IMR-90 (cell line): Measurements from ENCODE around the gene ONECUT1. TPM values are rescaled to one million over a fixed set of nuclear protein-coding genes. Genes with fewer than 3 reads are reported as not detected.

Source experiments
- ATAC-seq: fragments of 200-7000 bp; cut with Tn5 transposase; 2 replicates; pipeline ENCODE4 v1.9.1; 2020; ENCODE audit warnings: low read depth, mild to moderate bottlenecking, moderate library complexity
- BruUV-seq: library from RNA; stranded (reverse); fragments of 400-500 nt; replicated peaks from 2 replicates; lab custom pipeline; 2021; lab: Mats Ljungman, UMichigan
- CTCF ChIA-PET: fragments of 300-600 bp; formaldehyde crosslinking; extraction: SDS; loops from one replicate; lab custom pipeline; 2021; ENCODE audit warnings: antibody characterized with exemption; lab: Yijun Ruan, JAX
- POLR2A ChIA-PET: fragments of 300-600 bp; sonication (Branson Sonifier 250); formaldehyde crosslinking; loops from one replicate; lab custom pipeline; 2022; ENCODE audit warnings: antibody characterized with exemption; ENCODE audit not compliant: unreplicated experiment; lab: Charles Lee
- DNase-seq: peaks from one replicate; pipeline ENCODE4 v3.0.0; 2013
- H2AFZ ChIP-seq: replicated peaks from 2 replicates; pipeline ENCODE3; 2013; ENCODE audit warnings: low read length, mild to moderate bottlenecking; ENCODE audit not compliant: poor library complexity
- H2AK5ac ChIP-seq: 2 replicates; pipeline ENCODE4 v1.6.1; 2013; ENCODE audit warnings: low read depth, low read length, inconsistent platforms
- H2AK9ac ChIP-seq: replicated peaks from 2 replicates; pipeline ENCODE3; 2013; ENCODE audit warnings: mild to moderate bottlenecking, low read depth, low read length, moderate library complexity; ENCODE audit not compliant: poor library complexity
- H2BK120ac ChIP-seq: 2 replicates; pipeline ENCODE4 v1.6.1; 2013; ENCODE audit warnings: low read depth, low read length, inconsistent platforms
- H2BK15ac ChIP-seq: 3 replicates; pipeline ENCODE4 v1.6.1; 2013; ENCODE audit warnings: low read depth, low read length, inconsistent platforms
- H2BK20ac ChIP-seq: 2 replicates; pipeline ENCODE4 v1.6.1; 2013; ENCODE audit warnings: low read depth, mild to moderate bottlenecking, inconsistent platforms, low read length, moderate library complexity
- H2BK5ac ChIP-seq: 2 replicates; pipeline ENCODE4 v1.6.1; 2013; ENCODE audit warnings: mild to moderate bottlenecking, low read depth, low read length, inconsistent platforms; ENCODE audit not compliant: poor library complexity, severe bottlenecking
- H3K14ac ChIP-seq: replicated peaks from 2 replicates; pipeline ENCODE4 v1.6.1; 2013; ENCODE audit warnings: low read depth, low read length, inconsistent platforms
- H3K18ac ChIP-seq: 2 replicates; pipeline ENCODE4 v1.6.1; 2013; ENCODE audit warnings: low read depth, low read length, control low read depth
- H3K23ac ChIP-seq: 2 replicates; pipeline ENCODE4 v1.6.1; 2013; ENCODE audit warnings: low read depth, low read length, inconsistent platforms
- H3K27ac ChIP-seq: 2 replicates; pipeline ENCODE4 v1.5.1; 2013; ENCODE audit warnings: mild to moderate bottlenecking, control low read depth, low read length; ENCODE audit not compliant: insufficient read depth
- H3K27me3 ChIP-seq: 2 replicates; pipeline ENCODE4 v1.6.1; 2013; ENCODE audit warnings: low read length; ENCODE audit not compliant: control insufficient read depth, insufficient read depth
- H3K36me3 ChIP-seq: 2 replicates; pipeline ENCODE4 v1.6.1; 2013; ENCODE audit warnings: low read length, mixed read lengths; ENCODE audit not compliant: control insufficient read depth, insufficient read depth
- H3K4ac ChIP-seq: 2 replicates; pipeline ENCODE4 v1.6.1; 2013; ENCODE audit warnings: low read depth, low read length, inconsistent platforms
- H3K4me1 ChIP-seq: 2 replicates; pipeline ENCODE4 v1.6.1; 2013; ENCODE audit warnings: low read length, mixed read lengths; ENCODE audit not compliant: control insufficient read depth, insufficient read depth
- H3K4me2 ChIP-seq: 2 replicates; pipeline ENCODE4 v1.6.1; 2013; ENCODE audit warnings: low read depth, mild to moderate bottlenecking, control low read depth, low read length, moderate library complexity
- H3K4me3 ChIP-seq: 2 replicates; pipeline ENCODE4 v1.5.1; 2013; ENCODE audit warnings: low read depth, mild to moderate bottlenecking, control low read depth, low read length, moderate library complexity; ENCODE audit not compliant: insufficient read depth
- H3K56ac ChIP-seq: 2 replicates; pipeline ENCODE4 v1.6.1; 2013; ENCODE audit warnings: low read length, inconsistent platforms; ENCODE audit not compliant: insufficient read depth; ENCODE audit errors: extremely low read depth
- H3K79me1 ChIP-seq, 2 experiments: 2 replicates each; pipeline ENCODE4 v1.6.1; 2013; ENCODE audit warnings: low read length in 2 of 2, inconsistent platforms in 1 of 2, low read depth in 1 of 2
- H3K9ac ChIP-seq: 2 replicates; pipeline ENCODE4 v1.6.1; 2013; ENCODE audit warnings: low read depth, low read length, control low read depth
- H3K9me1 ChIP-seq: 2 replicates; pipeline ENCODE4 v1.6.1; 2013; ENCODE audit warnings: low read length, inconsistent platforms; ENCODE audit not compliant: insufficient read depth
- H3K9me3 ChIP-seq: 2 replicates; pipeline ENCODE4 v1.6.1; 2013; ENCODE audit warnings: low read length; ENCODE audit not compliant: control insufficient read depth, insufficient read depth
- H4K20me1 ChIP-seq: 2 replicates; pipeline ENCODE4 v1.6.1; 2013; ENCODE audit warnings: low read length, inconsistent platforms; ENCODE audit not compliant: insufficient read depth
- H4K5ac ChIP-seq: 2 replicates; pipeline ENCODE4 v1.6.1; 2013; ENCODE audit warnings: mild to moderate bottlenecking, low read depth, low read length, control low read depth
- H4K8ac ChIP-seq, 2 experiments: 2 replicates each; pipeline ENCODE4 v1.6.1; 2013; ENCODE audit warnings: low read depth in 2 of 2, low read length in 2 of 2, control low read depth in 1 of 2, inconsistent platforms in 1 of 2
- H4K91ac ChIP-seq: 2 replicates; pipeline ENCODE4 v1.6.1; 2013; ENCODE audit warnings: low read depth, low read length, inconsistent platforms; ENCODE audit not compliant: insufficient read depth
- BHLHE40 ChIP-seq: fragments of 150-350 bp; IDR thresholded peaks from 2 replicates; pipeline ENCODE4 v1.6.1; 2016; ENCODE audit warnings: mild to moderate bottlenecking, low read depth, low read length
- ELK1 ChIP-seq: fragments of 150-350 bp; IDR thresholded peaks from 2 replicates; pipeline ENCODE4 v1.6.1; 2016; ENCODE audit warnings: low read depth, mild to moderate bottlenecking, low read length, moderate library complexity, borderline replicate concordance
- FOS ChIP-seq: fragments of 150-350 bp; IDR thresholded peaks from 2 replicates; pipeline ENCODE4 v1.6.1; 2016; ENCODE audit warnings: low read depth, low read length
- MXI1 ChIP-seq: IDR thresholded peaks from 2 replicates; pipeline ENCODE4 v1.6.1; 2012; ENCODE audit warnings: low read depth, mild to moderate bottlenecking, low read length, moderate library complexity, borderline replicate concordance
- NFE2L2 ChIP-seq: fragments of 150-350 bp; IDR thresholded peaks from 2 replicates; pipeline ENCODE4 v1.6.1; 2016; ENCODE audit warnings: low read depth, mild to moderate bottlenecking, low read length
- RAD21 ChIP-seq: IDR thresholded peaks from 2 replicates; pipeline ENCODE4 v1.6.1; 2012; ENCODE audit warnings: low read length, improper control_type of control experiment
- RCOR1 ChIP-seq: IDR thresholded peaks from 2 replicates; pipeline ENCODE4 v1.6.1; 2012; ENCODE audit warnings: mild to moderate bottlenecking, low read length, improper control_type of control experiment; ENCODE audit not compliant: insufficient replicate concordance
- USF2 ChIP-seq: fragments of 150-350 bp; IDR thresholded peaks from 2 replicates; pipeline ENCODE4 v1.6.1; 2017; ENCODE audit warnings: mild to moderate bottlenecking, antibody characterized with exemption, low read length, low read depth
- WGBS, 2 experiments: methylation state at CpG; one replicate each; pipeline versions ENCODE4 v1.1.5 to v1.1.7; 2013; ENCODE audit warnings: missing lambda C conversion rate in 2 of 2; ENCODE audit not compliant: insufficient read length in 1 of 2; ENCODE audit errors: extremely low coverage in 2 of 2; 5-methylcytosine and 5-hydroxymethylcytosine counted together
- dilution Hi-C: fragments of 300-500 bp; cut with HindIII; formaldehyde crosslinking; loops from one replicate; pipeline ENCODE4 v1.14.3; 2018; ENCODE audit warnings: low sequenced_read_pairs; ENCODE audit not compliant: unreplicated experiment
- in situ Hi-C: fragments of 300-500 bp; cut with MboI; formaldehyde crosslinking; loops from 3 replicates; pipeline ENCODE4 v1.14.3; 2019; ENCODE audit warnings: low sequenced_read_pairs, inconsistent platforms, mixed read lengths
- intact Hi-C: fragments of 100-400 bp; cut with micrococcal nuclease; formaldehyde crosslinking; loops from 2 replicates; pipeline ENCODE4 v1.10.0; 2022
- polyA plus RNA-seq, 3 experiments: library from polyadenylated mRNA; depleted of rRNA; stranded (reverse); fragments of >200 nt; gene quantifications; 2 replicates each; pipeline ENCODE4 v1.2.3, GENCODE V29; 2012; ENCODE audit warnings: low replicate concordance in 1 of 3
- total RNA-seq: library from RNA; depleted of rRNA; stranded (reverse); fragments of >200 nt; gene quantifications from 2 replicates; pipeline ENCODE4 v1.2.3, GENCODE V29; 2012

The ONECUT1 gene
- total and polyA plus RNA-seq, 2 of the 4 experiments (the other 2 are of a cell fraction): not detected

- Histone ChIP-seq H3K56ac (no peak overlapping the region), H2AK5ac (no peak overlapping the region), H3K14ac (no peak overlapping the region), H3K9me3 (no peaks in the 10 kb centered on the region), H2BK15ac (no peak overlapping the region), H4K91ac (no peak overlapping the region), H4K20me1 (no peaks in the 10 kb centered on the region), H3K4ac (no peak overlapping the region), H2BK5ac (no peak overlapping the region), H3K27me3 (peaks cover 8% of the 10 kb centered on the region), H3K4me2 (no peak overlapping the region), H2BK120ac (no peak overlapping the region), H2AFZ (no peak overlapping the region), H4K5ac (no peak overlapping the region), H3K4me1 (no peaks in the 10 kb centered on the region), H2BK20ac (no peak overlapping the region), H2AK9ac (no peak overlapping the region), H3K23ac (no peak overlapping the region), H3K4me3 (no peak overlapping the region), H4K8ac (no peak overlapping the region), H3K18ac (no peak overlapping the region), H3K9me1 (no peaks in the 10 kb centered on the region), H3K79me1 (no peaks in the 10 kb centered on the region), H3K27ac (no peak overlapping the region), H3K9ac (no peak overlapping the region), H3K36me3 (no peaks in the 10 kb centered on the region)
- dilution Hi-C loops: no loop called here
- in situ Hi-C loops: loop anchor here (5.0 kb wide), 1 partner anchor 459 kb away; no protein-coding TSS in a partner anchor
- WGBS, 2 experiments: no CpG with 5 or more reads among the region's 2 CpGs
- BruUV-seq: no TSS peak
- no peak for TF ChIP-seq ELK1
- TF ChIP-seq MXI1: no peak
- no peak for TF ChIP-seq USF2
- no peak for TF ChIP-seq RCOR1
- TF ChIP-seq FOS: no peak
- TF ChIP-seq RAD21: no peak
- TF ChIP-seq BHLHE40: no peak
- no peak for TF ChIP-seq NFE2L2
- ATAC-seq (no peak), DNase-seq (no peak)
- intact Hi-C loops: no loop called here
- ChIA-PET CTCF (no interaction called here), POLR2A (no interaction called here)
These were observed 63.9 kb downstream of the ONECUT1 start for GRCh38 chr15:52726195-52726594.
